ENCODE results near the gene FOXN1. TPM values are rescaled to one million over a fixed set of nuclear protein-coding genes. Genes with fewer than 3 reads are reported as not detected.

Gene FOXN1
- polyA plus RNA-seq, 2 of the 4 experiments (the other 2 are of a cell fraction): not detected

DNA sequence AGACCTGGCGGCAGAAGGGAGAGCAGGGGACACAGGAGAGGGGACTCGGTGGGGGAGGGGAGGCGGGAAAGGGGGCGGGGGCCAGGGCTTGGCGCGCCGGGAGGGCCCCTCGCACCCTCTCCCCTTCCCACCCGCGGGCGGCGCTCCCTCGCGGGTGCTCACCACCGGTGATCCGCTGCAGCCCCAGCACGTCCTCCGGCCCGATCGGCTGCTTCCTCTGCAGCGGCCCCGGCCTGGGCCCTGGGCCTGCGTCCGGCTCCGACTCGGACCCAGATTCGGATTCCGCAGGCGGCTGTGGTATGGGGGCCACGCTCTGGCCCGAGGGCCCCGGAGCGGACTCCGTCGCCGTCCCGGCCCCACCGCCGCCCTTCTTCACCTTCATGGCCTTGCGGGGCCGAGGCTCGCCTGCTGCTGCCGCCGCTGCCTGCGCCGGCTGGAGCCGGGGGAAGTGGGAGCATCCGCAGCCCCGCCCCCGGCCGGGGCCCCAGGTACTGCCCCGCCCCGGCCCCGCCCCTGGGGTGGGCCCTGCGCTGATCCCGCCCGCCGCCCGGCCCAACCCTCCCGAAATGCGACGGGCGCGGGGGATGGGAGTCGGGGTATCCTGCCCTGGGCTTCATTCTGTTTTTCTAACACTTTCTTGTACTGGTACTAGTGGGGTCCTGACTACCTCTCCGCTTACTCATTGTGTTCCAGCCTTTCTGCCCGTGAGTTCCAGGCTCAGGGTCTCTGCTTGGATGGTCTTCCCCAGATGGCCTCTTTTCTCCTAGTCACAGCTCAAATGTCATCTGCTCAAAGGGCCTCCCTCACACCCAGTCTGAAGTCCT, 46.2 kb downstream of the FOXN1 start, which contains the start of gene UNC119 (continued):
- TF ChIP-seq SMC3 (IDR thresholded peaks at IDR 0.05) (no peak), RARB (CRISPR knock-in tag; IDR thresholded peaks at IDR 0.05) (no peak), FOXS1 (CRISPR knock-in tag; IDR thresholded peaks at IDR 0.05) (no peak), JUN (IDR thresholded peaks at IDR 0.05) (peak in 1 of 2 experiments; percentile 64; a peak in 1 of 5 replicates), HOXA7 (CRISPR knock-in tag; IDR thresholded peaks at IDR 0.05) (no peak), EHMT2 (IDR thresholded peaks at IDR 0.05; ENCODE audit: low read depth) (no peak), HDAC2 (IDR thresholded peaks at IDR 0.05) (no peak)

DNA sequence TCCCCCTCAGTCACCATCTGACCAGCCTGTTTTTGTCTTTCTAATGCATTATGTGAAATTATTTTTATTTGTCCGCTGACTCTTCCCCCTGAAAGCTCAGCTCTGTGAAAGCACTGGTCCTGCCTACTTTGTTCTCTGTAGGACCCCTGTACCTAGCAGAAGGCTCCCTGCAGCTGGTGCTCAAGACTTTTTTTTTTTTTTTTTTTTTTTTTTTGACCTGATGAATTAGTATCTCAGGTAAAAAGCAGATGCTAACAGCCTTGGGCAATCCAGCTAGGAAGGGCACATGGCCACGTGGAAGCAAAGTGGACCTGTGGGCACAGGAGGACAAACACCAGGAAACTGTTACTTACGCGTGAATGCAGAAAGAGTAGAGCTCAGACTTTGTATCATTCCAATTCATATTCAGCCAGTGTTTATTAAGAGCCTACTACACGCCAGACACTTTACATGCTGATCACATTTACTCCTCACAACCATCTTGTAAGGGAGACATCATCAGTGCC, 46.9 kb downstream of the FOXN1 start:
- Histone ChIP-seq H3K4me2 (peak overlapping the region; percentile 91), H3K4me1 (peaks cover 11% of the 10 kb centered on the region), H3K9me3 (no peaks in the 10 kb centered on the region), H3K27ac (no peak overlapping the region), H3K4me3 (peak overlapping the region; percentile 97)
- no peak for ATAC-seq
- TF ChIP-seq CBX2 (IDR thresholded peaks at IDR 0.05; ENCODE audit: borderline replicate concordance, low read depth) (no peak), RARB (CRISPR knock-in tag; IDR thresholded peaks at IDR 0.05) (no peak), USF2 (IDR thresholded peaks at IDR 0.05) (no peak), RNF2 (IDR thresholded peaks at IDR 0.05; ENCODE audit: borderline replicate concordance, low read depth) (no peak), HOXB5 (CRISPR knock-in tag; IDR thresholded peaks at IDR 0.05) (no peak), ZC3H11A (IDR thresholded peaks at IDR 0.05) (no peak), CHD4 (IDR thresholded peaks at IDR 0.05; ENCODE audit: borderline replicate concordance) (no peak), MAX (IDR thresholded peaks at IDR 0.05) (no peak), HEYL (CRISPR knock-in tag; IDR thresholded peaks at IDR 0.05) (no peak)
- TF ChIP-seq, protein P1, sequence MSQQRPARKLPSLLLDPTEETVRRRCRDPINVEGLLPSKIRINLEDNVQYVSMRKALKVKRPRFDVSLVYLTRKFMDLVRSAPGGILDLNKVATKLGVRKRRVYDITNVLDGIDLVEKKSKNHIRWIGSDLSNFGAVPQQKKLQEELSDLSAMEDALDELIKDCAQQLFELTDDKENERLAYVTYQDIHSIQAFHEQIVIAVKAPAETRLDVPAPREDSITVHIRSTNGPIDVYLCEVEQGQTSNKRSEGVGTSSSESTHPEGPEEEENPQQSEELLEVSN (IDR thresholded peaks at IDR 0.05; ENCODE audit: borderline replicate concordance, low read depth): no peak
- WGBS (ENCODE audit: missing lambda C conversion rate): 97% methylated on average over 5 of the region's 5 CpGs
- CTCF ChIA-PET: interaction anchor here (0.6 to 12.8 kb wide), 6 partner anchors 12 to 375 kb away, joined by 3 to 188 read pairs (median 6); no protein-coding TSS in a partner anchor
- no peak for FAIRE-seq
- DNase-seq (ENCODE audit: low read depth in 1 of 2, low spot score in 1 of 2): no peak
- POLR2A ChIA-PET: interaction anchor here (0.6 to 1.4 kb wide), 3 partner anchors 18 to 209 kb away, joined by 3 to 7 read pairs (median 4); partner anchors contain the start of genes PIGS and POLDIP2

- peak; percentile 31 to 63; a peak in 3 of 6 replicates for ATAC-seq
- peak in 1 of 2 experiments; percentile 53 for DNase-seq (ENCODE audit: low read depth in 1 of 2, low spot score in 1 of 2)
- Histone ChIP-seq H3K4me1 (peaks cover 11% of the 10 kb centered on the region), H3K4me3 (no peak overlapping the region), H3K27ac (no peak overlapping the region), H3K9me3 (no peaks in the 10 kb centered on the region), H3K4me2 (no peak overlapping the region)
- WGBS (ENCODE audit: missing lambda C conversion rate): 80% methylated on average over 6 of the region's 6 CpGs
- FAIRE-seq: no peak
- CTCF ChIA-PET: interaction anchor here (0.6 to 12.8 kb wide), 11 partner anchors 9 to 155 kb away, joined by 3 to 188 read pairs (median 4); partner anchors contain the start of gene PIGS
- TF ChIP-seq EP300 (IDR thresholded peaks at IDR 0.05): no peak
- no peak for TF ChIP-seq CBX2 (IDR thresholded peaks at IDR 0.05; ENCODE audit: borderline replicate concordance, low read depth)
- TF ChIP-seq RFX5 (IDR thresholded peaks at IDR 0.05): no peak
- no peak for TF ChIP-seq HEYL (CRISPR knock-in tag; IDR thresholded peaks at IDR 0.05)
- TF ChIP-seq CTCF (IDR thresholded peaks at IDR 0.05): peak; percentile 32; the same call in 2 of the 3 replicates
- TF ChIP-seq SREBF2 (IDR thresholded peaks at IDR 0.05): no peak
- no peak for TF ChIP-seq EHF (CRISPR knock-in tag; IDR thresholded peaks at IDR 0.05)
- TF ChIP-seq NFE2L2 (conservative IDR thresholded peaks at IDR 0.05; ENCODE audit: low read length): no peak
- POLR2A ChIA-PET: no interaction called here
Observed at GRCh38 chr17:28554565-28554964, 48.4 kb downstream of the FOXN1 start.

Data from A549 (cell line).